GM19328 (cell line): Measurements from ENCODE around the gene RAB5B.

Experiments
- ATAC-seq: cut with Tn5 transposase; IDR thresholded peaks from one replicate; pipeline ENCODE4 v1.9.1; 2021; ENCODE audit warnings: mild to moderate bottlenecking, moderate library complexity; ENCODE audit not compliant: unreplicated experiment

The RAB5B gene

GRCh38 chr12:55973599-55974307 lies at the start of gene RAB5B:
RAB5B (plus strand) TSS chr12:55974078; CDS start chr12:55986961, 12,883 bp downstream.
- ATAC-seq, result peak; percentile 96

DNA sequence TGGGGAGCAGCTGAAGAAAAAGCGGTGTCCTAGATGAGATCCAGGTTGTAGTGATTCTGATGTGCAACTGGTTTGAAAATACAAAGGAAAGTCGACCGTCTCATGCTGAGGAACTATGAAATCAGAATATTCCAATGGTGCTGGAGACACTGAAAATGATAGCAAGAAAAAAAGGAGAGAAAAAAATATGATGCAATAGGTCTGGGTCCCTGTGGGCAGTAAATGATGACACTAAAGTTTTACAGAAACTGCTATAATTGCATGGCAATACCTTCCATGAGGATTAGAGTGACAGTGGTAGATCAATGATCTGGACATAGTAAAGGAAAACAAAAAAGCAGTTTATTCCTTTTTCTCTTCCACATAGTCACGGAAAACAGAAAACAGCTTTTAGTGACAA lies 48.5 kb upstream of the RAB5B start:
- ATAC-seq, result no peak

GRCh38 chr12:55925870-55926737 lies 47.8 kb upstream of the RAB5B start:
- ATAC-seq, result no peak

- ATAC-seq, result peak; percentile 32
Observed at GRCh38 chr12:55926738-55927587, 46.9 kb upstream of the RAB5B start.

GRCh38 chr12:55927588-55928502 lies 46.0 kb upstream of the RAB5B start, which contains the start of gene PYM1:
PYM1 (minus strand) TSS chr12:55927894; CDS start chr12:55927761, 133 bp downstream.
- peak; percentile 38 for ATAC-seq

GRCh38 chr12:55929306-55929791 lies 44.5 kb upstream of the RAB5B start:
- ATAC-seq, result peak; percentile 27

DNA sequence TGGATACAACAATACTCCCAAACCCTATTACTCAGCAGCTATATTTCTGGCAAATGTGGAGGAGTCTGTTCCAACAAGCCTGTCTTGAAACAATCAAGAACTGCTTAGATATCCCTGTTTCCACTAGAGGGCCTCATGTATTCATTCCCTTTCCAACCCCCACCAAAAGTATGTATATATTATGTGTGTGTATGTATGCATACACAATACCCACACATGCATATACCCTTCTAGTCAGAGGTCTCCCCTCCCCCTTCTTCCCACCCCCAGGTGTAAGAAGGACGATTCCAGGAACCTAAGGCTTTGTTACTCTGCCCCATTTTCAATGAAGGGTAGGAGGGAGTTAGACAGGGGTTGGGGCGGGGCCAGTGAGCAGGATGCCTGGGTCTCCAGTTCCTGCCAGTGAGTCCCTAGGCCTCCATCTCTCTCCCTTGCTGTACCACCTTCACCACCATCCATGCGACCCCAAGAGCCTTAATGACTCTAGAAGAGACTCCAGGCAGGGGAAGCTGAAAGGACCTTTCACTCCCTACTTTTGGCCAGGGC lies 43.0 kb upstream of the RAB5B start, which contains the start of gene DGKA:
DGKA (plus strand) TSS at position 392 of the 546 bp plus-strand sequence. CDS start 5,342 bp downstream, outside the sequence.
- no peak for ATAC-seq

- no peak for ATAC-seq
Observed at GRCh38 chr12:55931317-55931779, 42.5 kb upstream of the RAB5B start.

DNA sequence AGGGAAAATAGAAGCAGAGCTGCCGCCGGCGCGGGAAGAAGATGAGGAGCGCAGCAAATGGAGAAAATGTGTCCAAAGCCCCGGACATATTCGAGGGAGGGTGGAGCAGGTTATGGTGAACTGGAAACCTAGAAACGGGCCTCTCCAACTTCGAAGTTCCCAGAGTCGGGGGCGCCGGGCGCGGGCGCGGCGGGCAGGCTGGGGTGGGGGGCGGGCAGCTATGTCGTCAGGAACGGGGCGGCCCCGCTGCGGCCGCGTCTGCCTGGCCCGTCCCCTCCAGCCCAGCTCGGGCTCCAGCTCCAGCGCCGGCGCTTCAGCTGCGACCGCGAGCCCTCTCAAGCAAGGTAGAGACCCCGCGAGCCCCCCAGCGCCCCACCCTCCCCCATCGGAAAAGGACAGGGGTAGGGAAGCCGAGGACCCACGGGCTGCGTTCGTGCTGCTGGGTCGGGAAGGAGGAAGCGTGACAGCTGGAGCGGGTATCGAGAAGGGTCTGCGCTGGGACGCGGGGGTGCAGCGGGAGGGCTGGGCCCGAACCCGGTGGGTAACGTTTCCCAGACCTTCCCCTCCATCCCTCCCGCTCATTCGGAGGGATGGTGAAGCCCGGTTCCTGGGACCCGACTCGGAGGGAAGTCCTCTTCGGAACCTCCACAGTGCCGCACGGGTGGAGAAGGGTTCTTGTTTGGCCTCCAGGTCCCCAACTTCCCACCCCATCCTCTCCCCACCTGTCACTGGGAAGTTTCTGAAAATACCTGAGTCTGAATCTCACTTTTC lies 41.9 kb upstream of the RAB5B start:
- no peak for ATAC-seq

- ATAC-seq, result no peak
Observed at GRCh38 chr12:55932551-55932910, 41.3 kb upstream of the RAB5B start.

- ATAC-seq, result no peak
Observed at GRCh38 chr12:55933169-55933798, 40.6 kb upstream of the RAB5B start.

DNA sequence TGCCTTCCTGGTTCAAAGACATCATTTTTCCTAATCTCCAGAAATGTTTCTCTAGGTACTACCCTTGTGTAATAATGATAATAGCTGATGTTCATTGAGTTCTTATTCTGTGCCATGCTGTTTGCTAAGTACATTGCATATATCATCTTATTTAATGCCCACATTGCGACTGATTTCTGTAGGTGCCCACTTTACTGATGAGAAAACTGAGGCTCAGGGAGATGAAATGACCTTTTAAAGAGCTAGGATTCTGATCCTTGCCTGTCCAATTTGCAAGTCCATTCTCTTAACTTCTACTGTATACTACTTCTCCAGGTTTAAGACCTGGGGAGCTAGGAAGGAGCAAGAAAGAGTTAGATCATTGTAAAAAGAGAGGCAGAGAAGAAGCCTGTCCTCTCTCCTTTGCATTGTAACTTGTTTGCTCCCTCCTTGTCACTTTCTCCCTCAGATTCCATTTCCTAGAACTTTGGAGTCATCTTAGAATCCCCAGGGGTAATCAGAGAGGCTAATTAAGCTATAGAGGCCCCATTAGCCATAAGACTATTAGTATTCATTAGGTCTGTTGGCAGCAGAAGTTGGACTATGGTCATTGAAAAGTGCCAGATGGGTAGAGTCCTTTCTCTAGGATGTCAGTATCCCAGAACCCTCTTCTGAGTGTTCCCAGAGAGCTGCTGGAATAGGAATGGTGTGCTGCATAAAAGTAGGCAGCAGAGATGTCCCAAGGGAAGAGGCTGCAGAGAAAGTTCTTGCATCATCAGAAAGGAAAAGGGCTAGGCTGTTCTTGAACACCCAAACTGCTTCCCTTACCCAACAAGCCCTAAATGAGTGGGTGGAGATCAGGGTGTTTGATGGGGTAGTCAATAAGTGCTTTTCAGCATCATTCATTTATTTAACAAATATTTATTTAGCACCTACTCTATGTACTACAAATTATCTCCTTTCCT lies 39.8 kb upstream of the RAB5B start:
- ATAC-seq, result no peak

- no peak for ATAC-seq
Observed at GRCh38 chr12:55934773-55935172, 39.1 kb upstream of the RAB5B start.

GRCh38 chr12:55935738-55936151 lies 38.1 kb upstream of the RAB5B start:
- ATAC-seq, result no peak

GRCh38 chr12:55937981-55938380 lies 35.9 kb upstream of the RAB5B start:
- ATAC-seq, result no peak

DNA sequence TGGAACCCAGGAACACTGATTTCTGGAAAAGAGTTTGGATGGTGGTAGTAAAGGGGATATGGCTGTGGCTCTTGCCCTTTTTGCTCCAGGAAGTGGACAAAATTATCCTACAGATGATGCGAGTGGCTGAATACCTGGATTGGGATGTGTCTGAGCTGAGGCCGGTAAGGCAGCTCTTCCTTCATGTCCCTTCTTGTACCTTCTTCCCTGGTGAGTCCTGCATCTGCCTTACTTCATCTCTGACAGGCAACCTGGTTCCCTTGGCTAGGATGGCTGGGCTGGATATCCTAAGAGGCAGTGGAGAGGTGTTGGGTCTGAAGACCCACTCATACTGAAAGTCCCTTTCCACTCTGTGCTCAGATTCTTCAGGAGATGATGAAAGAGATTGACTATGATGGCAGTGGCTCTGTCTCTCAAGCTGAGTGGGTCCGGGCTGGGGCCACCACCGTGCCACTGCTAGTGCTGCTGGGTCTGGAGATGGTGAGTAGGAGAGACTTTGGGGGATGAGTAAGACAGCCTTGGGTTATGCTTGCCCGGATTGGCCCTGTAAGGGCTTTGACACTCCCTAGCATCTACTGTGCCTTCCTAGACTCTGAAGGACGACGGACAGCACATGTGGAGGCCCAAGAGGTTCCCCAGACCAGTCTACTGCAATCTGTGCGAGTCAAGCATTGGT lies 34.9 kb upstream of the RAB5B start:
- no peak for ATAC-seq
